CD14-positive monocyte (primary cell): ENCODE data around the gene CEND1. TPM values are rescaled to one million over a fixed set of nuclear protein-coding genes. Genes with fewer than 3 reads are reported as not detected.

ENCODE experiments used
- DNase-seq, 3 donors: peaks; one replicate each; pipeline ENCODE4 v3.0.0-alpha.2; 2011 to 2022
- H2AFZ ChIP-seq: 2 replicates; pipeline ENCODE4 v1.6.0; 2012; ENCODE audit warnings: mild to moderate bottlenecking, low read depth, low read length, inconsistent platforms; ENCODE audit not compliant: insufficient read depth, poor library complexity, severe bottlenecking
- H3K27ac ChIP-seq, 2 donors: 1 replicate in 1 of 2; 2 replicates in 1 of 2; pipeline ENCODE4 v1.5.1; 2012 to 2013; ENCODE audit warnings: low read length in 2 of 2, control low read depth in 1 of 2, inconsistent platforms in 1 of 2, low read depth in 1 of 2, mild to moderate bottlenecking in 1 of 2
- H3K27me3 ChIP-seq, 2 donors: one replicate each; pipeline versions ENCODE4 v1.6.0 to v1.6.1; 2011 to 2013; ENCODE audit warnings: low read length in 2 of 2; ENCODE audit not compliant: control insufficient read depth in 2 of 2, insufficient read depth in 2 of 2
- H3K36me3 ChIP-seq, 2 donors: replicated peaks in 1 of 2; 1 replicate in 1 of 2; 2 replicates in 1 of 2; pipeline versions ENCODE4 v1.5.1 to v1.6.1; 2012 to 2013; ENCODE audit warnings: low read length in 2 of 2, control low read depth in 1 of 2, inconsistent platforms in 1 of 2, mild to moderate bottlenecking in 1 of 2; ENCODE audit not compliant: insufficient read depth in 2 of 2, control insufficient read depth in 1 of 2
- H3K4me1 ChIP-seq, 2 donors: 1 replicate in 1 of 2; 2 replicates in 1 of 2; pipeline versions ENCODE4 v1.5.1 to v1.6.1; 2012 to 2013; ENCODE audit warnings: low read length in 2 of 2, control low read depth in 1 of 2, inconsistent platforms in 1 of 2, mild to moderate bottlenecking in 1 of 2, moderate library complexity in 1 of 2; ENCODE audit not compliant: insufficient read depth in 2 of 2, control insufficient read depth in 1 of 2
- H3K4me2 ChIP-seq: replicated peaks from 2 replicates; pipeline ENCODE3; 2012; ENCODE audit warnings: low read length, moderate library complexity, mild to moderate bottlenecking; ENCODE audit not compliant: poor library complexity, severe bottlenecking; ENCODE audit errors: extremely low read depth
- H3K4me3 ChIP-seq, 3 experiments: fragments of 200-600 bp in 1 of 3; sonication (generic) in 1 of 3; replicated peaks in 1 of 3; 1 replicate in 2 of 3; 2 replicates in 1 of 3; pipeline ENCODE4 v1.5.1; 2011 to 2013; ENCODE audit warnings: low read length in 3 of 3, mild to moderate bottlenecking in 3 of 3, control low read depth in 2 of 3, low read depth in 2 of 3, inconsistent platforms in 1 of 3, moderate library complexity in 1 of 3
- H3K79me2 ChIP-seq: 2 replicates; pipeline ENCODE4 v1.6.0; 2012; ENCODE audit warnings: mild to moderate bottlenecking, control low read depth, inconsistent platforms, low read length, moderate library complexity; ENCODE audit not compliant: insufficient read depth
- H3K9ac ChIP-seq: 2 replicates; pipeline ENCODE4 v1.6.0; 2017; ENCODE audit warnings: low read length, mild to moderate bottlenecking; ENCODE audit not compliant: insufficient read depth, poor library complexity, severe bottlenecking
- H3K9me3 ChIP-seq, 2 donors: replicated peaks in 1 of 2; 1 replicate in 1 of 2; 2 replicates in 1 of 2; pipeline versions ENCODE4 v1.5.1 to v1.6.1; 2012 to 2013; ENCODE audit warnings: low read length in 2 of 2, control low read depth in 1 of 2; ENCODE audit not compliant: control insufficient read depth in 1 of 2, insufficient read depth in 1 of 2
- H4K20me1 ChIP-seq: 2 replicates; pipeline ENCODE4 v1.6.0; 2012; ENCODE audit warnings: mild to moderate bottlenecking, low read length, control low read depth, moderate library complexity; ENCODE audit not compliant: insufficient read depth
- H3K27ac Mint-ChIP-seq, 7 donors: one replicate each; pipeline ENCODE4 v1.8.0; 2020; ENCODE audit warnings: mild to moderate bottlenecking in 7 of 7, mixed read lengths in 7 of 7, moderate library complexity in 6 of 7, inconsistent platforms in 2 of 7
- H3K27me3 Mint-ChIP-seq, 3 donors: one replicate each; pipeline ENCODE4 v1.8.0; 2021 to 2022; ENCODE audit warnings: low read depth in 3 of 3, mild to moderate bottlenecking in 3 of 3, mixed read lengths in 3 of 3, moderate library complexity in 3 of 3, inconsistent platforms in 1 of 3
- H3K36me3 Mint-ChIP-seq, 2 donors: one replicate each; pipeline ENCODE4 v1.8.0; 2020; ENCODE audit warnings: mixed read lengths in 2 of 2, inconsistent platforms in 1 of 2, mild to moderate bottlenecking in 1 of 2
- H3K4me1 Mint-ChIP-seq: one replicate; pipeline ENCODE4 v1.8.0; 2020; ENCODE audit warnings: mild to moderate bottlenecking, mixed read lengths
- H3K4me3 Mint-ChIP-seq, 2 donors: one replicate each; pipeline ENCODE4 v1.8.0; 2020; ENCODE audit warnings: mild to moderate bottlenecking in 2 of 2, mixed read lengths in 2 of 2, moderate library complexity in 1 of 2
- H3K9me3 Mint-ChIP-seq, 7 donors: one replicate each; pipeline ENCODE4 v1.8.0; 2020 to 2022; ENCODE audit warnings: mixed read lengths in 7 of 7, mild to moderate bottlenecking in 6 of 7, moderate library complexity in 6 of 7, inconsistent platforms in 2 of 7
- CTCF ChIP-seq: fragments of 200-600 bp; IDR thresholded peaks from one replicate; pipeline ENCODE4 v1.8.0; 2022; ENCODE audit warnings: antibody characterized with exemption, mild to moderate bottlenecking
- WGBS: methylation state at CpG from one replicate; pipeline ENCODE4 v1.1.5; 2013; ENCODE audit warnings: missing lambda C conversion rate; ENCODE audit not compliant: insufficient coverage; 5-methylcytosine and 5-hydroxymethylcytosine counted together
- intact Hi-C, 2 donors: fragments of 100-400 bp; cut with micrococcal nuclease; formaldehyde crosslinking; loops; one replicate each; pipeline versions ENCODE4 v1.15.0 to v1.15.1; 2023
- polyA plus RNA-seq, 3 donors: library from polyadenylated mRNA; depleted of rRNA in 1 of 3; unstranded in 2 of 3; stranded (reverse) in 1 of 3; fragments of 300-500 nt in 2 of 3; fragments of >200 nt in 1 of 3; fragmentation: Illumina TruSeq in 2 of 3; gene quantifications; 1 replicate in 2 of 3; 2 replicates in 1 of 3; pipeline ENCODE4 v1.2.3, GENCODE V29; 2012 to 2021

Gene CEND1
- polyA plus RNA-seq, 3 donors, result not detected

DNA sequence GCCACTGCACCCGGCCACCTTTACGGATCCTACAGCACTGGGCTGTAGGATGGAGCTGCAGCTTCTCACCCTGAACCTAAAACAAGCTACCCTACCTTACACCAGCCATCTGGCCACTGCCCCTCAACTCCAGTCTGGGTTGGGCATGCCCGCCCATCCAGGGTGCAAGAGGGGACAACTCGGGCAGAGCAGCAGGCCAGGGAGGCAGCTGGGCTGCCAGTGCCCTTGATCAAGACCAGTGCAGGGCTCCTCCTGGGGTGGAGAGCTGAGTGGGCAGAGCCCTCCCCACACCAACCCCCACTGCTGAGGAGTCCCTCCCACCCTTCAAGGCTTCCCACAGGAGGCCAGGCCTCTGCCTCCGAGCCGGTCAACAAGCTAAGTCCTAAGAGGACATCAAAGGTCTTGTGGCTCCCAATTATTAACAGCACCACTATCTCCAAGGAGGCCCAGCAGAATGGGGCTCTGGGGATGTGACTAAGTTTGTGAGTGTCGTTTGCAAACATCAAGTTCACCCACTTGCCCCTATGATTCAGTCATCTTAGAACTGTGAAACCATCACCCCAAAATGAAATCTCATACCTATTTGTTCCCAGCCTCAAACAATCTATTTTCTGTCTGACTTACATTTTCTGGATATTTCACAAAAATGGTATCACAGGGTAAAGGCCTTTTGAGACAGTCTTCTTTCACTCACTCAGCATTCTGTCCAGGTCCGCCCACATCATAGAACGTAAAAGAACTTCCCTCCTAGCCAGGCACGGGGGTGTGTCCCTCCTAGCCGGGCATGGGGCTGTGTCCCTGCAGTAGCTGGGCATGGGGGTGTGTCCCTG, 23.6 kb downstream of the CEND1 start:
- Histone ChIP-seq H3K9me3 (no peaks in the 10 kb centered on the region), H2AFZ (no peak overlapping the region), H3K9ac (no peak overlapping the region), H3K4me1 (no peaks in the 10 kb centered on the region), H4K20me1 (peaks cover 64% of the 10 kb centered on the region), H3K4me2 (no peak overlapping the region), H3K27me3 (no peaks in the 10 kb centered on the region), H3K4me3 (no peak overlapping the region), H3K36me3 (peaks cover 53 to 76% of the 10 kb centered on the region in 2 donors), H3K27ac (no peak overlapping the region), H3K79me2 (peaks cover 3% of the 10 kb centered on the region)
- TF ChIP-seq CTCF, result no peak
- Mint-ChIP-seq H3K27me3 (no peaks in the 10 kb centered on the region), H3K4me3 (no peak overlapping the region), H3K27ac (peak overlapping the region in 3 of 7 donors; percentile 40 to 71 (median 66)), H3K36me3 (peaks cover 49 to 74% of the 10 kb centered on the region in 2 donors), H3K4me1 (peaks cover 9% of the 10 kb centered on the region), H3K9me3 (peaks cover 0 to 2% (median 0%) of the 10 kb centered on the region in 7 donors)
- intact Hi-C loops, result no loop called here
- 96% methylated on average over 4 of the region's 11 CpGs for WGBS
- DNase-seq, result no peak

GRCh38 chr11:765802-766091, 24.1 kb downstream of the CEND1 start:
- no peaks in the 10 kb centered on the region for H3K27me3 Mint-ChIP-seq
- 90% methylated on average over 4 of the region's 8 CpGs for WGBS
- no peak overlapping the region for H2AFZ ChIP-seq
- no peaks in the 10 kb centered on the region for H3K4me1 ChIP-seq
- peaks cover 52 to 76% of the 10 kb centered on the region in 2 donors for H3K36me3 ChIP-seq
- no peak overlapping the region for H3K9ac ChIP-seq
- peaks cover 70% of the 10 kb centered on the region for H4K20me1 ChIP-seq
- intact Hi-C loops, result loop anchor here in 1 of 2 donors (2.0 kb wide), 1 partner anchor 103 kb away; no protein-coding TSS in a partner anchor
- no peak for DNase-seq
- H3K27ac ChIP-seq, result no peak overlapping the region
- H3K4me3 ChIP-seq, result no peak overlapping the region
- no peak for TF ChIP-seq CTCF
- H3K4me1 Mint-ChIP-seq, result peaks cover 9% of the 10 kb centered on the region
- H3K36me3 Mint-ChIP-seq, result peaks cover 47 to 74% of the 10 kb centered on the region in 2 donors
- no peak overlapping the region for H3K4me2 ChIP-seq
- peaks cover 8% of the 10 kb centered on the region for H3K79me2 ChIP-seq
- H3K4me3 Mint-ChIP-seq, result no peak overlapping the region
- peak overlapping the region in 4 of 7 donors; percentile 33 to 87 (median 56) for H3K27ac Mint-ChIP-seq
- H3K9me3 Mint-ChIP-seq, result peaks cover 0 to 2% (median 0%) of the 10 kb centered on the region in 7 donors
- no peaks in the 10 kb centered on the region for H3K9me3 ChIP-seq
- H3K27me3 ChIP-seq, result no peaks in the 10 kb centered on the region
